SK-N-SH (cell line): Measurements from ENCODE around the gene PRR11. TPM values are rescaled to one million over a fixed set of nuclear protein-coding genes. Genes with fewer than 3 reads are reported as not detected.

Source experiments
- CTCF ChIA-PET: fragments of 300-600, 350-600 bp; formaldehyde crosslinking; extraction: SDS; loops from one replicate; lab custom pipeline; 2021; lab: Yijun Ruan, JAX
- POLR2A ChIA-PET: fragments of 350-600 bp; sonication (Branson Sonifier 250); formaldehyde crosslinking; extraction: SDS; loops from one replicate; lab custom pipeline; 2020; ENCODE audit warnings: antibody characterized with exemption, inconsistent platforms; lab: Yijun Ruan, JAX
- DNase-seq: peaks from one replicate; pipeline ENCODE4 v3.0.0; 2012
- H2AFZ ChIP-seq: fragments of 200-600 bp; sonication (generic); 2 replicates; pipeline ENCODE4 v1.8.1; 2016; ENCODE audit warnings: antibody characterized with exemption, mild to moderate bottlenecking, low read depth
- H3F3A ChIP-seq: fragments of 200-600 bp; sonication (generic); replicated peaks from 2 replicates; pipeline ENCODE3; 2016; ENCODE audit warnings: antibody characterized with exemption, mild to moderate bottlenecking; ENCODE audit not compliant: insufficient read depth
- H3K27ac ChIP-seq, 2 experiments: fragments of 200-500 bp in 1 of 2; fragments of 200-600 bp in 1 of 2; sonication (Bioruptor generic) in 1 of 2; sonication (generic), shearing (Covaris generic) in 1 of 2; 2 replicates each; pipeline versions ENCODE4 v1.5.1 to v1.6.1; 2014 to 2016; ENCODE audit warnings: low read depth in 2 of 2, inconsistent platforms in 1 of 2, low read length in 1 of 2, mild to moderate bottlenecking in 1 of 2, mixed read lengths in 1 of 2
- H3K27me3 ChIP-seq: fragments of 200-600 bp; sonication (generic), shearing (Covaris generic); 2 replicates; pipeline ENCODE4 v1.6.1; 2016; ENCODE audit warnings: mixed run types; ENCODE audit not compliant: insufficient read depth
- H3K36me3 ChIP-seq, 2 experiments: fragments of 200-500 bp in 1 of 2; fragments of 200-600 bp in 1 of 2; sonication (Bioruptor generic) in 1 of 2; sonication (generic) in 1 of 2; replicated peaks in 1 of 2; 2 replicates each; pipeline versions ENCODE3 to v1.5.1; 2014 to 2016; ENCODE audit warnings: low read length in 1 of 2, mild to moderate bottlenecking in 1 of 2; ENCODE audit not compliant: insufficient read depth in 2 of 2, control insufficient read depth in 1 of 2
- H3K4me1 ChIP-seq, 2 experiments: fragments of 200-500 bp in 1 of 2; fragments of 200-600 bp in 1 of 2; sonication (Bioruptor generic) in 1 of 2; sonication (generic), shearing (Covaris generic) in 1 of 2; 2 replicates each; pipeline versions ENCODE4 v1.5.1 to v1.6.1; 2014 to 2016; ENCODE audit warnings: low read depth in 1 of 2, low read length in 1 of 2, mixed run types in 1 of 2; ENCODE audit not compliant: insufficient read depth in 2 of 2, control insufficient read depth in 1 of 2
- H3K4me2 ChIP-seq: fragments of 200-600 bp; sonication (generic), shearing (Covaris generic); 2 replicates; pipeline ENCODE4 v1.6.1; 2017; ENCODE audit warnings: mixed run types
- H3K4me3 ChIP-seq, 2 experiments: fragments of 200-500 bp in 1 of 2; fragments of 200-600 bp in 1 of 2; sonication (Bioruptor generic) in 1 of 2; sonication (generic), shearing (Covaris generic) in 1 of 2; 2 replicates each; pipeline versions ENCODE4 v1.5.1 to v1.8.1; 2014 to 2016; ENCODE audit warnings: low read depth in 2 of 2, inconsistent platforms in 1 of 2, low read length in 1 of 2, mild to moderate bottlenecking in 1 of 2, mixed read lengths in 1 of 2, moderate library complexity in 1 of 2
- H3K79me2 ChIP-seq: fragments of 200-600 bp; sonication (generic); 2 replicates; pipeline ENCODE4 v1.8.1; 2017; ENCODE audit warnings: mild to moderate bottlenecking; ENCODE audit not compliant: insufficient read depth
- H3K9ac ChIP-seq: fragments of 200-600 bp; sonication (generic); 2 replicates; pipeline ENCODE4 v1.6.1; 2017; ENCODE audit warnings: mixed run types
- H3K9me2 ChIP-seq: fragments of 200-600 bp; sonication (generic); 2 replicates; pipeline ENCODE4 v1.6.1; 2017; ENCODE audit warnings: mixed run types
- H3K9me3 ChIP-seq: fragments of 200-600 bp; sonication (generic); 2 replicates; pipeline ENCODE4 v1.6.1; 2017; ENCODE audit warnings: mixed run types, mild to moderate bottlenecking, moderate library complexity
- H4K20me1 ChIP-seq: fragments of 200-600 bp; sonication (generic); 2 replicates; pipeline ENCODE4 v1.6.1; 2017; ENCODE audit warnings: mild to moderate bottlenecking, mixed run types; ENCODE audit not compliant: insufficient read depth
- CTCF ChIP-seq: fragments of 200-600 bp; sonication (generic); IDR thresholded peaks from 2 replicates; pipeline ENCODE4 v1.6.1; 2017; ENCODE audit warnings: antibody characterized with exemption, mild to moderate bottlenecking, moderate library complexity
- FOSL2 ChIP-seq: IDR thresholded peaks from 2 replicates; pipeline ENCODE4 v1.4.0; 2012; ENCODE audit warnings: low read depth, mild to moderate bottlenecking, moderate library complexity, borderline replicate concordance
- FOXM1 ChIP-seq: IDR thresholded peaks from 2 replicates; pipeline ENCODE4 v1.4.0; 2012; ENCODE audit warnings: low read depth, mild to moderate bottlenecking
- GABPA ChIP-seq: IDR thresholded peaks from 2 replicates; pipeline ENCODE4 v1.4.0; 2012; ENCODE audit warnings: low read depth, mild to moderate bottlenecking
- IRF3 ChIP-seq: fragments of 150-350 bp; IDR thresholded peaks from 2 replicates; pipeline ENCODE4 v1.6.1; 2016; ENCODE audit warnings: mild to moderate bottlenecking, low read depth, low read length
- JUND ChIP-seq: IDR thresholded peaks from 2 replicates; pipeline ENCODE4 v1.4.0; 2012
- NRF1 ChIP-seq: IDR thresholded peaks from 2 replicates; pipeline ENCODE4 v1.6.1; 2012; ENCODE audit warnings: low read depth, mild to moderate bottlenecking, low read length
- POLR2AphosphoS5 ChIP-seq: IDR thresholded peaks from 2 replicates; pipeline ENCODE4 v1.6.1; 2012; ENCODE audit warnings: low read depth, low read length
- RCOR1 ChIP-seq: fragments of 150-350 bp; IDR thresholded peaks from 2 replicates; pipeline ENCODE4 v1.6.1; 2017; ENCODE audit warnings: antibody characterized with exemption, low read length
- RFX5 ChIP-seq: IDR thresholded peaks from 2 replicates; pipeline ENCODE4 v1.6.1; 2012; ENCODE audit warnings: mild to moderate bottlenecking, improper control_type of control experiment, low read length
- SMC3 ChIP-seq: IDR thresholded peaks from 2 replicates; pipeline ENCODE4 v1.6.1; 2012; ENCODE audit warnings: low read depth, low read length, improper control_type of control experiment
- TAF1 ChIP-seq: IDR thresholded peaks from 2 replicates; pipeline ENCODE4 v1.6.1; 2012; ENCODE audit warnings: low read depth, mild to moderate bottlenecking, low read length, moderate library complexity, borderline replicate concordance
- TCF12 ChIP-seq: IDR thresholded peaks from 2 replicates; pipeline ENCODE4 v1.4.0; 2012
- WGBS: methylation state at CpG from one replicate; pipeline ENCODE4 v1.1.6; 2017; ENCODE audit warnings: low lambda C conversion rate; 5-methylcytosine and 5-hydroxymethylcytosine counted together
- polyA plus RNA-seq, 3 experiments: library from polyadenylated mRNA; depleted of rRNA; stranded (reverse); fragments of >200 nt; gene quantifications; 2 replicates each; pipeline ENCODE4 v1.2.3, GENCODE V29; 2012
- TF ChIP-seq, protein P1 (sequence below): IDR thresholded peaks from 2 replicates; pipeline ENCODE4 v1.4.0; 2012; ENCODE audit warnings: low read depth
- TF ChIP-seq, protein P2 (sequence below): IDR thresholded peaks from 2 replicates; pipeline ENCODE4 v1.4.0; 2012; ENCODE audit warnings: low read depth, borderline replicate concordance
- TF ChIP-seq, protein P3 (sequence below): IDR thresholded peaks from 2 replicates; pipeline ENCODE4; 2012
- TF ChIP-seq, protein P4 (sequence below): IDR thresholded peaks from 2 replicates; pipeline ENCODE4 v1.4.0; 2012; ENCODE audit warnings: low read depth, borderline replicate concordance

Gene PRR11
- polyA plus RNA-seq, 1 of the 3 experiments (the other 2 are of a cell fraction) = 25.8 TPM

GRCh38 chr17:59151006-59151405 is 4.5 kb upstream of the PRR11 start:
- Histone ChIP-seq H3K27ac (peak overlapping the region in 1 of 2 experiments; percentile 85; a peak in 2 of 4 replicates), H3K27me3 (no peaks in the 10 kb centered on the region), H3K4me2 (peak overlapping the region; percentile 89), H3K9me3 (no peaks in the 10 kb centered on the region), H3K4me1 (peaks cover 11 to 19% of the 10 kb centered on the region in 2 experiments; a peak in 2 of 4 replicates), H3K9ac (peak overlapping the region; percentile 87; the same call in 1 of the 2 replicates), H3K36me3 (peaks cover 0 to 3% of the 10 kb centered on the region in 2 experiments), H3K9me2 (no peaks in the 10 kb centered on the region), H2AFZ (no peak overlapping the region), H3K4me3 (no peak overlapping the region), H3K79me2 (peaks cover 86% of the 10 kb centered on the region), H3F3A (peaks cover 44% of the 10 kb centered on the region), H4K20me1 (no peaks in the 10 kb centered on the region)
- ChIA-PET POLR2A (no interaction called here), CTCF (interaction anchor here (1.0 to 1.9 kb wide), 4 partner anchors 9 to 17 kb away, joined by 3 to 9 read pairs (median 4); no protein-coding TSS in a partner anchor)
- no peak for DNase-seq
- WGBS = 83% methylated on average over 5 of the region's 5 CpGs
- TF ChIP-seq NRF1 (no peak), RFX5 (no peak), JUND (no peak), GABPA (no peak), TCF12 (no peak), POLR2AphosphoS5 (no peak), CTCF (no peak), TAF1 (no peak), IRF3 (no peak), FOSL2 (no peak), SMC3 (no peak), RCOR1 (no peak), FOXM1 (no peak)
- TF ChIP-seq, protein P1, sequence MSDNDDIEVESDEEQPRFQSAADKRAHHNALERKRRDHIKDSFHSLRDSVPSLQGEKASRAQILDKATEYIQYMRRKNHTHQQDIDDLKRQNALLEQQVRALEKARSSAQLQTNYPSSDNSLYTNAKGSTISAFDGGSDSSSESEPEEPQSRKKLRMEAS = no peak
- TF ChIP-seq, protein P2, sequence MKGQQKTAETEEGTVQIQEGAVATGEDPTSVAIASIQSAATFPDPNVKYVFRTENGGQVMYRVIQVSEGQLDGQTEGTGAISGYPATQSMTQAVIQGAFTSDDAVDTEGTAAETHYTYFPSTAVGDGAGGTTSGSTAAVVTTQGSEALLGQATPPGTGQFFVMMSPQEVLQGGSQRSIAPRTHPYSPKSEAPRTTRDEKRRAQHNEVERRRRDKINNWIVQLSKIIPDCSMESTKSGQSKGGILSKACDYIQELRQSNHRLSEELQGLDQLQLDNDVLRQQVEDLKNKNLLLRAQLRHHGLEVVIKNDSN = no peak
- TF ChIP-seq, protein P3, sequence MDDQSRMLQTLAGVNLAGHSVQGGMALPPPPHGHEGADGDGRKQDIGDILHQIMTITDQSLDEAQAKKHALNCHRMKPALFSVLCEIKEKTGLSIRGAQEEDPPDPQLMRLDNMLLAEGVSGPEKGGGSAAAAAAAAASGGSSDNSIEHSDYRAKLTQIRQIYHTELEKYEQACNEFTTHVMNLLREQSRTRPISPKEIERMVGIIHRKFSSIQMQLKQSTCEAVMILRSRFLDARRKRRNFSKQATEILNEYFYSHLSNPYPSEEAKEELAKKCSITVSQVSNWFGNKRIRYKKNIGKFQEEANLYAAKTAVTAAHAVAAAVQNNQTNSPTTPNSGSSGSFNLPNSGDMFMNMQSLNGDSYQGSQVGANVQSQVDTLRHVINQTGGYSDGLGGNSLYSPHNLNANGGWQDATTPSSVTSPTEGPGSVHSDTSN = no peak
- TF ChIP-seq, protein P4, sequence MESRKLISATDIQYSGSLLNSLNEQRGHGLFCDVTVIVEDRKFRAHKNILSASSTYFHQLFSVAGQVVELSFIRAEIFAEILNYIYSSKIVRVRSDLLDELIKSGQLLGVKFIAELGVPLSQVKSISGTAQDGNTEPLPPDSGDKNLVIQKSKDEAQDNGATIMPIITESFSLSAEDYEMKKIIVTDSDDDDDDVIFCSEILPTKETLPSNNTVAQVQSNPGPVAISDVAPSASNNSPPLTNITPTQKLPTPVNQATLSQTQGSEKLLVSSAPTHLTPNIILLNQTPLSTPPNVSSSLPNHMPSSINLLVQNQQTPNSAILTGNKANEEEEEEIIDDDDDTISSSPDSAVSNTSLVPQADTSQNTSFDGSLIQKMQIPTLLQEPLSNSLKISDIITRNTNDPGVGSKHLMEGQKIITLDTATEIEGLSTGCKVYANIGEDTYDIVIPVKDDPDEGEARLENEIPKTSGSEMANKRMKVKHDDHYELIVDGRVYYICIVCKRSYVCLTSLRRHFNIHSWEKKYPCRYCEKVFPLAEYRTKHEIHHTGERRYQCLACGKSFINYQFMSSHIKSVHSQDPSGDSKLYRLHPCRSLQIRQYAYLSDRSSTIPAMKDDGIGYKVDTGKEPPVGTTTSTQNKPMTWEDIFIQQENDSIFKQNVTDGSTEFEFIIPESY = no peak
